ENCODE measurements around the gene FLNC.

The FLNC gene

GRCh38 chr7:128831994-128832879, 2.0 kb downstream of the FLNC start:
- Mint-ChIP-seq H3K27ac (no peak overlapping the region), H3K9me3 (no peaks in the 10 kb centered on the region), H3K27me3 (peaks cover 50 to 75% of the 10 kb centered on the region in 2 donors), H3K4me3 (peak overlapping the region in 1 of 2 donors; percentile 13), H3K36me3 (no peaks in the 10 kb centered on the region), H3K4me1 (peaks cover 23 to 36% of the 10 kb centered on the region in 2 donors)
- DNase-seq (no peak), ATAC-seq (replicated peaks) (peak; percentile 33 to 50)

DNA sequence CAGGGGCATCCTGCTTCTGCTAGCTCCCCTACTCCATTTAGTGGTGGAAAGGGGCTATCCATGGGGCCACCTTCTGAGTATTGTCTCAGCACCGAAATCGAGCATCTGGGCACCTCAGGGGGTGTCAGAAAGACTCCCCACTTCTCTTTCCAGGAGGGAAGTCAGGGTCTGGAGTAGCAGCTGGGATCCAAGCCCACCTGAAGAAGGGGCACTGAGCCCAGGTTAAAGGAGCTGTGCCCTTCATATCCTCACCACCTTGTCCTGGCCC, 2.6 kb downstream of the FLNC start:
- H3K27me3 Mint-ChIP-seq = peaks cover 44 to 70% of the 10 kb centered on the region in 2 donors

GRCh38 chr7:128833148-128833945, 3.1 kb downstream of the FLNC start:
- ATAC-seq (replicated peaks) (no peak), DNase-seq (no peak)
- Mint-ChIP-seq H3K36me3 (no peaks in the 10 kb centered on the region), H3K9me3 (no peaks in the 10 kb centered on the region), H3K27me3 (peaks cover 39 to 65% of the 10 kb centered on the region in 2 donors), H3K27ac (no peak overlapping the region), H3K4me3 (no peak overlapping the region), H3K4me1 (peaks cover 23 to 36% of the 10 kb centered on the region in 2 donors)

More for the DNA sequence above, 2.6 kb downstream of the FLNC start:
- Mint-ChIP-seq H3K36me3 (no peaks in the 10 kb centered on the region), H3K4me1 (peaks cover 23 to 36% of the 10 kb centered on the region in 2 donors), H3K4me3 (no peak overlapping the region), H3K9me3 (no peaks in the 10 kb centered on the region), H3K27ac (no peak overlapping the region)
- no peak for DNase-seq
- no peak for ATAC-seq (replicated peaks)

DNA sequence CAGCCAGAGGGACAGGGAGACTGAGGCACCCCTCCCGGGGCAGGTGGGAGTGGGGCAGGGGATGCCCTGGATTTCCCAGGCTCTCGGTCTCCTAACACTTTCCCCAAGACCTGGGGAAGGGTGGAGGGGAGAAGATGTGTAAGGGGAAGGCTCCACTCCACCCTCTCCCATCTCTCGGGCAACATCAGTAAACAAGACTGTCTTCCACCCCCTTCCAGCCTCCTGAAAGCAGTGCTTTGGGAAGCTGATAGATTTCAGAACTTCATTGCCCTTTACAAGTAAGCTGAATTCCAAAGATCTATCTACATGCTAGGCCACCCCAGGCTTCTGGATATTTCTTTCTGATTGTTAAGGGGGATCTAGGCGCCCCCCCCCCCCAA, 3.7 kb downstream of the FLNC start:
- ATAC-seq (replicated peaks) (no peak), DNase-seq (no peak)
- Mint-ChIP-seq H3K4me3 (no peak overlapping the region), H3K4me1 (peaks cover 23 to 36% of the 10 kb centered on the region in 2 donors), H3K9me3 (no peaks in the 10 kb centered on the region), H3K27ac (no peak overlapping the region), H3K36me3 (no peaks in the 10 kb centered on the region), H3K27me3 (peaks cover 36 to 59% of the 10 kb centered on the region in 2 donors)

GRCh38 chr7:128835231-128835751, 5.1 kb downstream of the FLNC start:
- ATAC-seq (replicated peaks) (no peak), DNase-seq (no peak)
- no peak overlapping the region for H3K4me3 Mint-ChIP-seq
- no peaks in the 10 kb centered on the region for H3K36me3 Mint-ChIP-seq
- H3K27ac Mint-ChIP-seq = no peak overlapping the region
- H3K9me3 Mint-ChIP-seq = no peaks in the 10 kb centered on the region
- peaks cover 16 to 25% of the 10 kb centered on the region in 2 donors for H3K4me1 Mint-ChIP-seq
- peaks cover 27 to 46% of the 10 kb centered on the region in 2 donors for H3K27me3 Mint-ChIP-seq

GRCh38 chr7:128835790-128836641, 5.8 kb downstream of the FLNC start:
- H3K27me3 Mint-ChIP-seq = peaks cover 21 to 39% of the 10 kb centered on the region in 2 donors
- DNase-seq (no peak), ATAC-seq (replicated peaks) (no peak)
- H3K4me3 Mint-ChIP-seq = no peak overlapping the region
- no peaks in the 10 kb centered on the region for H3K36me3 Mint-ChIP-seq
- no peaks in the 10 kb centered on the region for H3K9me3 Mint-ChIP-seq
- H3K27ac Mint-ChIP-seq = no peak overlapping the region
- peaks cover 10 to 18% of the 10 kb centered on the region in 2 donors for H3K4me1 Mint-ChIP-seq

DNA sequence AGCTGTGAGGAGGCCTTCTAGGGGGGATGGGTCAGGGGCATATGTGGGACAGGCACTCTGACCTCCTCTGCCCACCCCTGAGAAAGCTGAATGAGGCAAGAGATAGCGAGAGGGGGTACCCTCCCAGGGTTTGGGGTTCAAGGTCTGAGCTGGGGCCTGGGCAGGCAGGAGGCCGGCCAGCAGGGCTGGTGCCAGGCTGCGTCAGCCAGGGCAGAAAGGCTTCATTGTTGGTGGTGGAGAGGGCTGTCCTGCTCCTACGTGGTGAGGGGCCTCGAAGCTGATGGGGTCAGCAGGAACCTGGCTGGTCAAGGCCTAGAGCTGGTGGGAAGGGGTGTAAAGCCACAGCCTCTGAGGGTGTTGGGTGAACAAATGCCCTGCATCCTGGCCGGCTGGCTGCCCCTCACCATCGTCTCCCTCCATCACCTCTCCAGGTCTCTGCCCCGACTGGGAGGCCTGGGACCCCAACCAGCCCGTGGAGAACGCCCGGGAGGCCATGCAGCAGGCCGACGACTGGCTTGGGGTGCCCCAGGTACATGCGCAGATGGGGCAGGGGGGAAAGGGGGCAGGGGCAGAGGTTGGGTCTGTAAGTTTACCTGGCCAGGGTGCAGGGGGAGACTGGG, 6.6 kb downstream of the FLNC start:
- H3K4me1 Mint-ChIP-seq = peaks cover 4 to 10% of the 10 kb centered on the region in 2 donors
- H3K27ac Mint-ChIP-seq = no peak overlapping the region
- ATAC-seq (replicated peaks) = no peak
- no peak overlapping the region for H3K4me3 Mint-ChIP-seq
- DNase-seq = no peak
- H3K27me3 Mint-ChIP-seq = peaks cover 13 to 31% of the 10 kb centered on the region in 2 donors
- H3K9me3 Mint-ChIP-seq = no peaks in the 10 kb centered on the region
- H3K36me3 Mint-ChIP-seq = no peaks in the 10 kb centered on the region

- Mint-ChIP-seq H3K4me3 (no peak overlapping the region), H3K9me3 (no peaks in the 10 kb centered on the region), H3K27me3 (peaks cover 8 to 31% of the 10 kb centered on the region in 2 donors), H3K4me1 (peaks cover 7 to 9% of the 10 kb centered on the region in 2 donors), H3K27ac (no peak overlapping the region), H3K36me3 (no peaks in the 10 kb centered on the region)
- DNase-seq (no peak), ATAC-seq (replicated peaks) (no peak)
Observed at GRCh38 chr7:128837521-128837921, 7.3 kb downstream of the FLNC start.

DNA sequence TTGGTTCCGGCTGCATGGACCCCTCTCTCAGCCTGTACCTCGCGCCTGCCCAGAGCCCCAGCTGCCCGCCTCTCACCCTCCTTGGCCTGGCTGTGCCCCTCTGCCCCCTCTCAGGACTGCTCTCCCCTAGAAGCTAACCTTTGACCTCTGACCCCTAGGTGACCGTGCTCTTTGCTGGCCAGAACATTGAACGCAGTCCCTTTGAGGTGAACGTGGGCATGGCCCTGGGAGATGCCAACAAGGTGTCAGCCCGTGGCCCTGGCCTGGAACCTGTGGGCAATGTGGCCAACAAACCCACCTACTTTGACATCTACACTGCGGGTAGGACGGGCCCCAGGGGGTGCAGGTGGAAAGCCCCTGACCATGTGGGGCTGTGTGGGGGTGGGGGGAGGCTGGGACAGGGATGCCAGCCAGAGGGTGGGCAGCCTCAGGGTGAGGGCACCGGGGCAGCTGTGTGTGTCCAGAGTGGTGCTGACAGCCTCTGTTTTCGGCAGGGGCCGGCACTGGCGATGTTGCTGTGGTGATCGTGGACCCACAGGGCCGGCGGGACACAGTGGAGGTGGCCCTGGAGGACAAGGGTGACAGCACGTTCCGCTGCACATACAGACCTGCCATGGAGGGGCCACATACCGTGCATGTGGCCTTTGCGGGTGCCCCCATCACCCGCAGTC, 8.0 kb downstream of the FLNC start:
- ATAC-seq (replicated peaks) (no peak), DNase-seq (no peak)
- no peak overlapping the region for H3K4me3 Mint-ChIP-seq
- H3K27me3 Mint-ChIP-seq = peaks cover 6 to 24% of the 10 kb centered on the region in 2 donors
- H3K27ac Mint-ChIP-seq = no peak overlapping the region
- peaks cover 6% of the 10 kb centered on the region in 2 donors for H3K4me1 Mint-ChIP-seq
- H3K9me3 Mint-ChIP-seq = no peaks in the 10 kb centered on the region
- no peaks in the 10 kb centered on the region for H3K36me3 Mint-ChIP-seq

GRCh38 chr7:128838981-128839731, 8.9 kb downstream of the FLNC start:
- DNase-seq = no peak
- peaks cover 0 to 18% of the 10 kb centered on the region in 2 donors for H3K27me3 Mint-ChIP-seq

GRCh38 chr7:128839751-128840177, 9.6 kb downstream of the FLNC start:
- no peaks in the 10 kb centered on the region for H3K9me3 Mint-ChIP-seq
- no peak for ATAC-seq (replicated peaks)
- H3K27ac Mint-ChIP-seq = no peak overlapping the region
- no peak for DNase-seq
- H3K4me1 Mint-ChIP-seq = peaks cover 6% of the 10 kb centered on the region in 2 donors
- H3K4me3 Mint-ChIP-seq = no peak overlapping the region
- peaks cover 0 to 18% of the 10 kb centered on the region in 2 donors for H3K27me3 Mint-ChIP-seq
- H3K36me3 Mint-ChIP-seq = no peaks in the 10 kb centered on the region

More at GRCh38 chr7:128838981-128839731, 8.9 kb downstream of the FLNC start:
- H3K4me3 Mint-ChIP-seq = no peak overlapping the region
- no peak overlapping the region for H3K27ac Mint-ChIP-seq
- peaks cover 6% of the 10 kb centered on the region in 2 donors for H3K4me1 Mint-ChIP-seq
- ATAC-seq (replicated peaks) = no peak
- no peaks in the 10 kb centered on the region for H3K9me3 Mint-ChIP-seq
- no peaks in the 10 kb centered on the region for H3K36me3 Mint-ChIP-seq

- peaks cover 6% of the 10 kb centered on the region in 2 donors for H3K4me1 Mint-ChIP-seq
- no peaks in the 10 kb centered on the region for H3K36me3 Mint-ChIP-seq
- no peak for ATAC-seq (replicated peaks)
- no peak overlapping the region for H3K27ac Mint-ChIP-seq
- no peak for DNase-seq
- peaks cover 0 to 17% of the 10 kb centered on the region in 2 donors for H3K27me3 Mint-ChIP-seq
- no peaks in the 10 kb centered on the region for H3K9me3 Mint-ChIP-seq
- H3K4me3 Mint-ChIP-seq = no peak overlapping the region
Observed at GRCh38 chr7:128840326-128841170, 10.3 kb downstream of the FLNC start.
